Measurements from ENCODE around the gene ART4. TPM values are rescaled to one million over a fixed set of nuclear protein-coding genes. Genes with fewer than 3 reads are reported as not detected.

Gene ART4
- total and polyA plus RNA-seq, 4 donors = 0.17 to 1.2 (median 0.23) TPM; not detected in 1

GRCh38 chr12:14824012-14824634 lies 19.2 kb downstream of the ART4 start:
- H3K36me3 ChIP-seq (ENCODE audit: control insufficient read depth, insufficient read depth, low read length) = no peaks in the 10 kb centered on the region
- no peaks in the 10 kb centered on the region for H3K4me1 ChIP-seq (ENCODE audit: control insufficient read depth, insufficient read depth, low read length)
- no peaks in the 10 kb centered on the region for H3K27me3 ChIP-seq (ENCODE audit: control insufficient read depth, insufficient read depth, low read length)
- no CpG with 5 or more reads among the region's 1 CpG for WGBS (ENCODE audit: insufficient coverage)
- peaks cover 1% of the 10 kb centered on the region for H3K9me3 ChIP-seq (ENCODE audit: control insufficient read depth, insufficient read depth, low read length)
- no peak for DNase-seq (ENCODE audit: low read depth in 4 of 6, low spot score in 6 of 6)
- H3K4me3 ChIP-seq (ENCODE audit: low read depth, low read length) = no peak overlapping the region
- no peak overlapping the region for H3K27ac ChIP-seq (ENCODE audit: low read depth, low read length)

- H3K27ac ChIP-seq (ENCODE audit: low read depth, low read length) = no peak within 1 kb of the TSS
- no CpG with 5 or more reads among the region's 3 CpGs for WGBS (ENCODE audit: insufficient coverage)
- DNase-seq (ENCODE audit: low read depth in 4 of 6, low spot score in 6 of 6) = no peak
Observed at GRCh38 chr12:14814014-14814413, 29.3 kb downstream of the ART4 start, which contains the start of gene SMCO3. Gene SMCO3 (minus strand): TSS chr12:14814182. CDS start chr12:14806680, 7,502 bp downstream.

GRCh38 chr12:14811486-14811885 lies 31.8 kb downstream of the ART4 start:
- WGBS (ENCODE audit: insufficient coverage) = no CpG with 5 or more reads among the region's 2 CpGs
- Histone ChIP-seq H3K27me3 (ENCODE audit: control insufficient read depth, insufficient read depth, low read length) (no peaks in the 10 kb centered on the region), H3K27ac (ENCODE audit: low read depth, low read length) (no peak overlapping the region), H3K9me3 (ENCODE audit: control insufficient read depth, insufficient read depth, low read length) (no peaks in the 10 kb centered on the region), H3K4me1 (ENCODE audit: control insufficient read depth, insufficient read depth, low read length) (no peaks in the 10 kb centered on the region), H3K36me3 (ENCODE audit: control insufficient read depth, insufficient read depth, low read length) (no peaks in the 10 kb centered on the region), H3K4me3 (ENCODE audit: low read depth, low read length) (no peak overlapping the region)
- DNase-seq (ENCODE audit: low read depth in 4 of 6, low spot score in 6 of 6) = no peak

More at GRCh38 chr12:14814014-14814413, 29.3 kb downstream of the ART4 start, which contains the start of gene SMCO3:
- H3K27me3 ChIP-seq (ENCODE audit: control insufficient read depth, insufficient read depth, low read length) = no peaks in the 10 kb centered on the region
- peak within 1 kb of the TSS; percentile 16 for H3K4me3 ChIP-seq (ENCODE audit: low read depth, low read length)
- no peaks in the 10 kb centered on the region for H3K4me1 ChIP-seq (ENCODE audit: control insufficient read depth, insufficient read depth, low read length)
- H3K9me3 ChIP-seq (ENCODE audit: control insufficient read depth, insufficient read depth, low read length) = no peaks in the 10 kb centered on the region
- H3K36me3 ChIP-seq (ENCODE audit: control insufficient read depth, insufficient read depth, low read length) = no peaks in the 10 kb centered on the region

- no peaks in the 10 kb centered on the region for H3K4me1 ChIP-seq (ENCODE audit: control insufficient read depth, insufficient read depth, low read length)
- no CpG with 5 or more reads among the region's 1 CpG for WGBS (ENCODE audit: insufficient coverage)
- no peaks in the 10 kb centered on the region for H3K9me3 ChIP-seq (ENCODE audit: control insufficient read depth, insufficient read depth, low read length)
- no peaks in the 10 kb centered on the region for H3K27me3 ChIP-seq (ENCODE audit: control insufficient read depth, insufficient read depth, low read length)
- no peak overlapping the region for H3K27ac ChIP-seq (ENCODE audit: low read depth, low read length)
- DNase-seq (ENCODE audit: low read depth in 4 of 6, low spot score in 6 of 6) = no peak
- no peak overlapping the region for H3K4me3 ChIP-seq (ENCODE audit: low read depth, low read length)
- H3K36me3 ChIP-seq (ENCODE audit: control insufficient read depth, insufficient read depth, low read length) = no peaks in the 10 kb centered on the region
Observed at GRCh38 chr12:14810953-14811483, 32.3 kb downstream of the ART4 start.

GRCh38 chr12:14810167-14810952 lies 33.0 kb downstream of the ART4 start:
- Histone ChIP-seq H3K4me3 (ENCODE audit: low read depth, low read length) (no peak overlapping the region), H3K27ac (ENCODE audit: low read depth, low read length) (no peak overlapping the region), H3K4me1 (ENCODE audit: control insufficient read depth, insufficient read depth, low read length) (no peaks in the 10 kb centered on the region), H3K36me3 (ENCODE audit: control insufficient read depth, insufficient read depth, low read length) (no peaks in the 10 kb centered on the region), H3K9me3 (ENCODE audit: control insufficient read depth, insufficient read depth, low read length) (no peaks in the 10 kb centered on the region), H3K27me3 (ENCODE audit: control insufficient read depth, insufficient read depth, low read length) (no peaks in the 10 kb centered on the region)
- 90% methylated on average over 2 of the region's 5 CpGs for WGBS (ENCODE audit: insufficient coverage)
- no peak for DNase-seq (ENCODE audit: low read depth in 4 of 6, low spot score in 6 of 6)

GRCh38 chr12:14803830-14804160 lies 39.5 kb downstream of the ART4 start:
- no peaks in the 10 kb centered on the region for H3K4me1 ChIP-seq (ENCODE audit: control insufficient read depth, insufficient read depth, low read length)
- H3K4me3 ChIP-seq (ENCODE audit: low read depth, low read length) = peak overlapping the region; percentile 78
- H3K36me3 ChIP-seq (ENCODE audit: control insufficient read depth, insufficient read depth, low read length) = no peaks in the 10 kb centered on the region
- no peaks in the 10 kb centered on the region for H3K27me3 ChIP-seq (ENCODE audit: control insufficient read depth, insufficient read depth, low read length)
- peak overlapping the region; percentile 82 for H3K27ac ChIP-seq (ENCODE audit: low read depth, low read length)
- 0% methylated on average over 3 of the region's 12 CpGs for WGBS (ENCODE audit: insufficient coverage)
- DNase-seq (ENCODE audit: low read depth in 4 of 6, low spot score in 6 of 6) = no peak
- H3K9me3 ChIP-seq (ENCODE audit: control insufficient read depth, insufficient read depth, low read length) = no peaks in the 10 kb centered on the region

- DNase-seq (ENCODE audit: low read depth in 4 of 6, low spot score in 6 of 6) = peak; percentile 94 to 100 (median 96)
- no peaks in the 10 kb centered on the region for H3K9me3 ChIP-seq (ENCODE audit: control insufficient read depth, insufficient read depth, low read length)
- H3K4me3 ChIP-seq (ENCODE audit: low read depth, low read length) = peak within 1 kb of the TSS; percentile 78
- H3K27ac ChIP-seq (ENCODE audit: low read depth, low read length) = peak within 1 kb of the TSS; percentile 90
- WGBS (ENCODE audit: insufficient coverage) = 0% methylated on average over 44 of the region's 50 CpGs
- H3K4me1 ChIP-seq (ENCODE audit: control insufficient read depth, insufficient read depth, low read length) = no peaks in the 10 kb centered on the region
- no peaks in the 10 kb centered on the region for H3K27me3 ChIP-seq (ENCODE audit: control insufficient read depth, insufficient read depth, low read length)
- no peaks in the 10 kb centered on the region for H3K36me3 ChIP-seq (ENCODE audit: control insufficient read depth, insufficient read depth, low read length)
Observed at GRCh38 chr12:14803011-14803829, 40.1 kb downstream of the ART4 start, which contains the start of the genes C12orf60 and WBP11. Gene C12orf60 (plus strand): TSS chr12:14803670. CDS start chr12:14822936, 19,266 bp downstream. Gene WBP11 (minus strand): TSS chr12:14803478. CDS start chr12:14801383, 2,095 bp downstream.

- Histone ChIP-seq H3K27me3 (ENCODE audit: control insufficient read depth, insufficient read depth, low read length) (no peaks in the 10 kb centered on the region), H3K9me3 (ENCODE audit: control insufficient read depth, insufficient read depth, low read length) (no peaks in the 10 kb centered on the region), H3K36me3 (ENCODE audit: control insufficient read depth, insufficient read depth, low read length) (no peaks in the 10 kb centered on the region), H3K4me1 (ENCODE audit: control insufficient read depth, insufficient read depth, low read length) (no peaks in the 10 kb centered on the region), H3K4me3 (ENCODE audit: low read depth, low read length) (peak overlapping the region; percentile 78), H3K27ac (ENCODE audit: low read depth, low read length) (peak overlapping the region; percentile 90)
- 0% methylated on average over 5 of the region's 7 CpGs for WGBS (ENCODE audit: insufficient coverage)
- DNase-seq (ENCODE audit: low read depth in 4 of 6, low spot score in 6 of 6) = peak in 1 of 6 donors; percentile 28
Observed at GRCh38 chr12:14802721-14803010, 40.7 kb downstream of the ART4 start.

- Histone ChIP-seq H3K36me3 (ENCODE audit: control insufficient read depth, insufficient read depth, low read length) (no peaks in the 10 kb centered on the region), H3K4me1 (ENCODE audit: control insufficient read depth, insufficient read depth, low read length) (no peaks in the 10 kb centered on the region), H3K4me3 (ENCODE audit: low read depth, low read length) (peak overlapping the region; percentile 78), H3K27ac (ENCODE audit: low read depth, low read length) (peak overlapping the region; percentile 90), H3K27me3 (ENCODE audit: control insufficient read depth, insufficient read depth, low read length) (no peaks in the 10 kb centered on the region), H3K9me3 (ENCODE audit: control insufficient read depth, insufficient read depth, low read length) (no peaks in the 10 kb centered on the region)
- WGBS (ENCODE audit: insufficient coverage) = no CpG with 5 or more reads among the region's 4 CpGs
- no peak for DNase-seq (ENCODE audit: low read depth in 4 of 6, low spot score in 6 of 6)
Observed at GRCh38 chr12:14802247-14802646, 41.1 kb downstream of the ART4 start.
